Right atrium auricular region (tissue), 2 donors: Measurements from ENCODE around the gene DMAC2L. TPM values are rescaled to one million over a fixed set of nuclear protein-coding genes. Genes with fewer than 3 reads are reported as not detected.

Source experiments
- DNase-seq: peaks from one replicate; pipeline ENCODE4 v3.0.0-alpha.2; 2019; ENCODE audit warnings: low spot score
- H3K27ac ChIP-seq, 2 donors: fragments of 200-600 bp; sonication (generic); 1 replicate in 1 of 2; 2 replicates in 1 of 2; pipeline ENCODE4 v1.5.1; 2016 to 2019
- H3K27me3 ChIP-seq, 2 donors: fragments of 200-600 bp; sonication (generic); one replicate each; pipeline versions ENCODE4 v1.5.1 to v1.6.0; 2017 to 2019
- H3K36me3 ChIP-seq: fragments of 200-600 bp; sonication (generic); one replicate; pipeline ENCODE4 v1.5.1; 2016
- H3K4me1 ChIP-seq, 2 donors: fragments of 200-600 bp; sonication (generic); one replicate each; pipeline versions ENCODE4 v1.5.1 to v1.6.0; 2017 to 2019
- H3K4me3 ChIP-seq, 2 donors: fragments of 200-600 bp; sonication (generic); 1 replicate in 1 of 2; 2 replicates in 1 of 2; pipeline ENCODE4 v1.5.1; 2017 to 2019; ENCODE audit warnings: mild to moderate bottlenecking in 1 of 2, moderate library complexity in 1 of 2
- H3K9me3 ChIP-seq, 2 donors: fragments of 200-600 bp; sonication (generic); one replicate each; pipeline ENCODE4 v1.5.1; 2019
- total RNA-seq, 2 donors: library from RNA; depleted of rRNA; stranded (reverse); fragments of >200 nt; gene quantifications; one replicate each; pipeline ENCODE4 v1.1.0, GENCODE V29; 2016
- TF ChIP-seq, protein P1 (sequence below), 2 donors: fragments of 200-600 bp; sonication (generic); IDR thresholded peaks; one replicate each; pipeline ENCODE4 v1.5.1; 2019; ENCODE audit warnings: antibody characterized with exemption in 2 of 2

DMAC2L gene, protein sequence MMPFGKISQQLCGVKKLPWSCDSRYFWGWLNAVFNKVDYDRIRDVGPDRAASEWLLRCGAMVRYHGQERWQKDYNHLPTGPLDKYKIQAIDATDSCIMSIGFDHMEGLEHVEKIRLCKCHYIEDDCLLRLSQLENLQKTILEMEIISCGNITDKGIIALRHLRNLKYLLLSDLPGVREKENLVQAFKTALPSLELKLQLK
- total RNA-seq: 10 to 100 TPM; 10.1 to 22.8 TPM

DNA sequence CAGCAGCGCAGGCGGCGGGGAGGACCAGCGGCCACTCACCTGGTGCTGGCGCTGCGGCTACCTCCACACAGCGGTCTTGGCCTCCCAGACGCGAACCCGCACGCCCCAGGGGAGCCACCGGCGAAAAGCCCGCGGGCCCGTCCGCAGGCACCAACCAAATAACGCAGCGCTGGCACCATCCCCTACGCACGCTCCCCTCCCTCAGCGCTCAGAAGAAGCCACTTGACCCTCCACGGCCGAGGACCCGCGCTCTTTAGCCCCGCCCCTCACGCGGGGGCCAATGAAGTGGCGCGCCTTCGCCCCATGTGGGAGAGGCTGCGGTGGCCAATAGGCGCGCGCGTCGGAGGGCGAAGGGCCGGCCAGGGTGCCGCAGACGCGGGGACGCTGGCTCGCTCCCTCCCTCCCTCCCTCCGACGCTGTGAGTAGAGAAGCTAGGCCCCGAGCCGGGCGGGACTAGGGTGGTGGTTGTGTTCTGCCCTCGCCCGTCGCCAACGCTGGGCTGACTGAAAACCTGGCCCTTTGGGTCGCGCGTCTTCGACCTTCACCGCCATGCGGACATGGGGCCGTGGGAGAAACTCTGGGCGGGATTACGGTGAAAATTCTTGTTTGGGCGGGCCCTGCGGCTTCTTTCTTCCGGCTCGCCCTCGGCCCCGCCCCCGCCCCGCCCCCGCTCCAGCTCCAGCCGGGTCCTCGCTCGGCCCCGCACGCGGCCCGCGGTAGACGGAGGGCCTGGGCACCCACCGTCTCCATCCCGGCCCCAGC, at the start of gene DMAC2L, which contains the start of gene L2HGDH:
Gene DMAC2L (plus strand): TSS at position 353 of the 762 bp plus-strand sequence. CDS start 9,164 bp downstream, outside the sequence.
Gene L2HGDH (minus strand): TSS at position 258 of the 762 bp plus-strand sequence. CDS start 79 bp downstream, at position 179.
- peak; percentile 92 for DNase-seq
- H3K9me3 ChIP-seq: no peaks in the 10 kb centered on the region
- no peaks in the 10 kb centered on the region for H3K27me3 ChIP-seq
- H3K36me3 ChIP-seq: no peaks in the 10 kb centered on the region
- H3K4me1 ChIP-seq: peaks cover 0 to 17% of the 10 kb centered on the region in 2 donors
- H3K27ac ChIP-seq: peak within 1 kb of the TSS; percentile 91 to 95
- TF ChIP-seq, protein P1, sequence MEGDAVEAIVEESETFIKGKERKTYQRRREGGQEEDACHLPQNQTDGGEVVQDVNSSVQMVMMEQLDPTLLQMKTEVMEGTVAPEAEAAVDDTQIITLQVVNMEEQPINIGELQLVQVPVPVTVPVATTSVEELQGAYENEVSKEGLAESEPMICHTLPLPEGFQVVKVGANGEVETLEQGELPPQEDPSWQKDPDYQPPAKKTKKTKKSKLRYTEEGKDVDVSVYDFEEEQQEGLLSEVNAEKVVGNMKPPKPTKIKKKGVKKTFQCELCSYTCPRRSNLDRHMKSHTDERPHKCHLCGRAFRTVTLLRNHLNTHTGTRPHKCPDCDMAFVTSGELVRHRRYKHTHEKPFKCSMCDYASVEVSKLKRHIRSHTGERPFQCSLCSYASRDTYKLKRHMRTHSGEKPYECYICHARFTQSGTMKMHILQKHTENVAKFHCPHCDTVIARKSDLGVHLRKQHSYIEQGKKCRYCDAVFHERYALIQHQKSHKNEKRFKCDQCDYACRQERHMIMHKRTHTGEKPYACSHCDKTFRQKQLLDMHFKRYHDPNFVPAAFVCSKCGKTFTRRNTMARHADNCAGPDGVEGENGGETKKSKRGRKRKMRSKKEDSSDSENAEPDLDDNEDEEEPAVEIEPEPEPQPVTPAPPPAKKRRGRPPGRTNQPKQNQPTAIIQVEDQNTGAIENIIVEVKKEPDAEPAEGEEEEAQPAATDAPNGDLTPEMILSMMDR (IDR thresholded peaks at IDR 0.05): no peak
- H3K4me3 ChIP-seq: peak within 1 kb of the TSS; percentile 72 to 77

DNA sequence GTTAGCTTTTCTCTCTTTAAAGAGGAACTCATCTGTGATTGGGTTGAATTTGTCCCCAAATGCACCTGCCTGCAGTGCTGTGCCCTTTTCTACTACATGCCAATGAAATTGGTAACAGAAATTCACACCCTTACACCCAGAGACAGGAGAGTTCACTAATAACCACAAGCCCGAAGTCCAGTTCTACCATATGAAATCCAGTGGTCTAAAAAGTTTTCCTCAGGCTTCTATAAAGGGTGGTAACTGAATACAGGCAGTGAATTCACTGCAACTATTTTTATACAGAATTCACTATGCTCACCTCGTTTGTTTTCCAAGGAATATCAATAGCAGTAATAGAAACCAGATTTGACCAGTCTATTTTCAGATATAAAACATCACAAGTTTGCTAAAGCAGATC, 49.3 kb upstream of the DMAC2L start:
- no peaks in the 10 kb centered on the region for H3K36me3 ChIP-seq
- H3K27ac ChIP-seq: no peak overlapping the region
- no peaks in the 10 kb centered on the region for H3K27me3 ChIP-seq
- no peak overlapping the region for H3K4me3 ChIP-seq
- TF ChIP-seq, protein P1 (IDR thresholded peaks at IDR 0.05): no peak
- H3K9me3 ChIP-seq: no peaks in the 10 kb centered on the region
- DNase-seq: no peak
- no peaks in the 10 kb centered on the region for H3K4me1 ChIP-seq

DNA sequence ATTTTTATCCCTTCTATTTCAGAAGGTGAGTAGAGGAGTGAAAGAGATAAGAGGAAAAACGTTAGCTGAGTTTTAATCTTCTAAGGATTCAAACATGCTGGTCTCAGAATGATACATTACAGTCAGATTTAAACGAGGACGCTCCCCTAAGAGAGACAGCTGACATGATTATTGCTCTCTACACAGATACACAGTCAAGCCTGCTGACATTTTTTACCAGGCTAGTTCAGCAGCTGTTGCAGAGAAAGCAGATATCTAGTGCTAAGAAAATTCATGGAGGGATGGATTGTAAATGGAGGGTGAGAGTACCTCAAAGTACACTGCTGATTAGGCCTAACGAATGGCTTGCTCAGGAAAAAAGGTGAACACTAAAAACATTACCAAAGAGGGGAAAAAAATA, 48.8 kb upstream of the DMAC2L start:
- H3K9me3 ChIP-seq: no peaks in the 10 kb centered on the region
- no peaks in the 10 kb centered on the region for H3K36me3 ChIP-seq
- H3K27ac ChIP-seq: no peak overlapping the region
- TF ChIP-seq, protein P1 (IDR thresholded peaks at IDR 0.05): no peak
- no peak overlapping the region for H3K4me3 ChIP-seq
- no peaks in the 10 kb centered on the region for H3K4me1 ChIP-seq
- DNase-seq: no peak
- no peaks in the 10 kb centered on the region for H3K27me3 ChIP-seq

DNA sequence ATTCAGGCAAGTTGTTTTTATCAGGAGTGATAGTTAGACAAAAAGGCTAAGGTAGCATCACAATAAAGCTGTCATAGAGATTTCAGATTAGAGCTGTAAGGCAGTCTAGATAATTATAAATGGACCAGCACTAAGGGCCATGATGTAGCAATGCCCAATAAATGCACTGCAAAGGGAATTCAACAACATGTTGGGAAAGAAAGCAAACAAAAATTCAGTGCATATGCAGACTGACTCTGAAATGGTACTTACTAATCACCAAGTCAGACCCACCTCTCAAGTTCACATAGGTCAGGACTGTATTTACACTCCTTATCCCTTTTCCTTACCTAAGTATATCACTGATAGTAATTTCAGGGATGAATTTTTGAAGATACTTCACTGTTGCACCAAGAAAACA, 47.1 kb upstream of the DMAC2L start:
- no peaks in the 10 kb centered on the region for H3K27me3 ChIP-seq

DNA sequence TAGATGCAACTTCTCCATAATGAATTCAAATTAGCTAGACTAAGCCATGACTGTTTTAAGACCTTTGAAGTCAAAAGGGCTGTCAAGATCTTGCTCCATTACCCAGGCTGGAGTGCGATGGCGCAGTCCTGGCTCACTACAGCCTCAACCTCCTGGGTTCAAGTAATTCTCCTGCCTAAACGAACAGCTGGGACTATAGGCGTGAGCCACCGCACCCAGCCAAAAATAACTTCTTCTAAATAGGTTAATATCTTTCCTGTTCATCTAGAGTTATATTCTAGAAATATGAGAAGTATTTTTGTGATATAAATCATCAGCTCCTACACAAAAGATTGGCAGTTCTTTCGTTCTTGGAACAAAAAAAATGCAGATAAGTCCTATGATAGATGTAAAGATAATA, 41.2 kb upstream of the DMAC2L start:
- Histone ChIP-seq H3K27me3 (no peaks in the 10 kb centered on the region), H3K4me1 (no peaks in the 10 kb centered on the region)

More for the DNA sequence above, 47.1 kb upstream of the DMAC2L start:
- TF ChIP-seq, protein P1 (IDR thresholded peaks at IDR 0.05): no peak
- Histone ChIP-seq H3K27ac (no peak overlapping the region), H3K36me3 (no peaks in the 10 kb centered on the region), H3K4me1 (no peaks in the 10 kb centered on the region), H3K4me3 (no peak overlapping the region), H3K9me3 (no peaks in the 10 kb centered on the region)
- DNase-seq: no peak

More for the DNA sequence above, 41.2 kb upstream of the DMAC2L start:
- DNase-seq: no peak
- no peak overlapping the region for H3K27ac ChIP-seq
- no peaks in the 10 kb centered on the region for H3K9me3 ChIP-seq
- no peaks in the 10 kb centered on the region for H3K36me3 ChIP-seq
- TF ChIP-seq, protein P1 (IDR thresholded peaks at IDR 0.05): no peak
- H3K4me3 ChIP-seq: no peak overlapping the region
